Lung (tissue), 12 donors: ENCODE data around the gene SPACA4. TPM values are rescaled to one million over a fixed set of nuclear protein-coding genes. Genes with fewer than 3 reads are reported as not detected.

Source experiments
- ATAC-seq: fragments of 200-7000 bp; cut with Tn5 transposase; one replicate; pipeline ENCODE4 v1.9.1; 2020; ENCODE audit warnings: moderate number of reproducible peaks; ENCODE audit not compliant: insufficient read depth, low FRiP score
- DNase-seq, 3 donors: peaks; one replicate each; pipeline ENCODE4 v3.0.0-alpha.2; 2013 to 2017
- H3K27ac ChIP-seq, 2 donors: one replicate each; pipeline ENCODE4 v1.5.1; 2013; ENCODE audit warnings: mild to moderate bottlenecking in 2 of 2, moderate library complexity in 2 of 2, control low read depth in 1 of 2, inconsistent platforms in 1 of 2, low read depth in 1 of 2, low read length in 1 of 2
- H3K27me3 ChIP-seq, 3 donors: one replicate each; pipeline ENCODE4 v1.5.1; 2013; ENCODE audit warnings: low read length in 2 of 3; ENCODE audit not compliant: control insufficient read depth in 3 of 3, insufficient read depth in 3 of 3
- H3K36me3 ChIP-seq, 4 donors: one replicate each; pipeline ENCODE4 v1.5.1; 2013; ENCODE audit warnings: low read length in 4 of 4, mild to moderate bottlenecking in 1 of 4, moderate library complexity in 1 of 4; ENCODE audit not compliant: control insufficient read depth in 4 of 4, insufficient read depth in 4 of 4
- H3K4me1 ChIP-seq, 5 donors: one replicate each; pipeline ENCODE4 v1.5.1; 2013; ENCODE audit warnings: low read length in 5 of 5, mild to moderate bottlenecking in 2 of 5, moderate library complexity in 1 of 5; ENCODE audit not compliant: control insufficient read depth in 5 of 5, insufficient read depth in 5 of 5
- H3K4me3 ChIP-seq: one replicate; pipeline ENCODE4 v1.5.1; 2013; ENCODE audit warnings: mild to moderate bottlenecking, control low read depth, moderate library complexity
- H3K9ac ChIP-seq, 2 donors: one replicate each; pipeline ENCODE4 v1.5.1; 2013; ENCODE audit warnings: low read length in 2 of 2, control low read depth in 1 of 2; ENCODE audit not compliant: insufficient read depth in 1 of 2
- H3K9me3 ChIP-seq, 4 donors: one replicate each; pipeline ENCODE4 v1.5.1; 2013; ENCODE audit warnings: low read length in 3 of 4, mild to moderate bottlenecking in 1 of 4, moderate library complexity in 1 of 4; ENCODE audit not compliant: control insufficient read depth in 4 of 4, insufficient read depth in 3 of 4
- CTCF ChIP-seq: IDR thresholded peaks from 2 replicates; pipeline ENCODE4 v1.5.1; 2012; ENCODE audit warnings: mild to moderate bottlenecking; ENCODE audit errors: control extremely low read depth, extremely low read depth
- WGBS, 2 donors: extraction: QIAGEN DNeasy Blood & Tissue Kit; methylation state at CpG; one replicate each; pipeline ENCODE4 v1.1.7; 2013; 5-methylcytosine and 5-hydroxymethylcytosine counted together
- polyA plus RNA-seq, 2 donors: library from polyadenylated mRNA; stranded (reverse); fragments of 200-250 nt; gene quantifications; one replicate each; pipeline ENCODE4 v1.2.1, GENCODE V29; 2013
- total RNA-seq, 2 donors: library from RNA; depleted of rRNA in 1 of 2; stranded (reverse); fragments of >200 nt in 1 of 2; gene quantifications; one replicate each; pipeline ENCODE4 v1.2.1, GENCODE V29; 2014 to 2021
- donor health status: control.
- donor health status: control.
- donor health status: Bipolar disorder and iron deficiency.
- donor health status: healthy.
- donor health status: DM: yes; HTN: yes; CAD: no.

Gene SPACA4
- total and polyA plus RNA-seq, 4 donors = 0.03 to 0.16 TPM; not detected in 2

- Histone ChIP-seq H3K9me3 (no peaks in the 10 kb centered on the region), H3K36me3 (no peaks in the 10 kb centered on the region), H3K4me1 (peaks cover 0 to 27% (median 5%) of the 10 kb centered on the region in 5 donors), H3K9ac (no peak overlapping the region), H3K4me3 (no peak overlapping the region), H3K27me3 (peaks cover 0 to 9% (median 0%) of the 10 kb centered on the region in 3 donors), H3K27ac (no peak overlapping the region)
- WGBS, 2 donors = 92 to 95% methylated on average over 5 of the region's 5 CpGs
- no peak for DNase-seq
- TF ChIP-seq CTCF = no peak
- ATAC-seq = no peak
These were observed 36.3 kb downstream of the SPACA4 start for GRCh38 chr19:48642862-48643261.

DNA sequence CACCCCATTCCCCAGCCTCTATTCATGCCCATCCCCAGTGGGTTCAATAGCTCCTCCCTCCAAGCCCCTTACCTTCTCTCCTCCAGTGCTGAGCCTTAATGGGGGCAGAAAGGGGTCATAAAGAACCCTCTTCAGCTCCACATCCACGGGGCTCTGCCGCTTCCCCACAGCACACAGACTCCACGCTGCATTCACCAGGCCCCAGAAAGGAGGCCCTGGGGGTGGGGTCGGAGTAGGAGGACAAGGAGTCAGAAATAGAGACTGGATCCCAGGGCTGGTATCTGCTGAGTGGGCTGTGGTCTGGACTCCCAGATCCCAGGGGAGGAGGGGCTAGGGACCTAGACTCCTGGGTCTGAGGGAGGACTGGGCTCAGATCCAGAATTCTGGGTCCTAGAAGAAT is 37.8 kb downstream of the SPACA4 start:
- Histone ChIP-seq H3K36me3 (no peaks in the 10 kb centered on the region), H3K9me3 (no peaks in the 10 kb centered on the region)

DNA sequence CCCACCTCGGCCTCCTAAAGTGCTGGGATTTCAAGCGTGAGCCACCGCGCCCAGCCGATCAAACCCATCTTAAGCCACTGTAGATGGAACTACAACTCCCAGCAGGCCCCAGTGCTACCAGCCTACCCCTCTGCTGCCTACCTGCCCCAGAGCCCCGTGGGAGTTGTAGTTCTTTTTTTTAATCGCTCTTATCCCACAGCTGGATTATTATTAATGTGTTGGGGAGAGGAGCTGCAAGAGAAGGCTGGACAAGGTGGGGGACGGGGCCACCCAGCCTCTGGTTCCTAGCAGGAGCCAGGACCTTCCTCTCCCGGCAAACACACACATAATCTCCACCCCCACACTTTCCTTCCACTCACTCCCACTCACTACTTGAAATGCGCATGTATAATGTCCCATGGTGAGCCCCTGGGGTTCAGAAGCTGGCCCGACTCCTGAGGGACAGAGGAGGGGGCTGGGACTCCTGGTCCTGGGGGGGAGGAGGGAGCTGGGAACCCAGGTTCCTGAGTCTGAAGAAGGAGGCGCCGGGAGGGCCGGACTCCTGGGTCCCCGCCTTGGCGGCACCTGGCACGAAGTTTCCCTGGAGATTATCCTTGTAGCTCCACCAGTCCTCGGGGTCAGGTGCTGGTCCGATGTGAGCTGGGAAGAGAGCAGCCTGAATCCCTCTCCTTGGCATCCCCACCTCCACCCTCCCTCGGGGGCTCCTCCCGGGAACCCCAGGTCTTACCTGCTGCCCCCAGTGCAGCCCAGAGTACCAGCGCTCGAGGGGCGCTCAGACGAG is 38.5 kb downstream of the SPACA4 start:
- 2 to 5% methylated on average over 24 to 25 of the region's 25 CpGs for WGBS, 2 donors

More for the DNA sequence above, 37.8 kb downstream of the SPACA4 start:
- Histone ChIP-seq H3K9ac (no peak overlapping the region), H3K27me3 (peaks cover 0 to 8% (median 0%) of the 10 kb centered on the region in 3 donors), H3K27ac (no peak overlapping the region), H3K4me3 (no peak overlapping the region), H3K4me1 (peaks cover 0 to 20% (median 0%) of the 10 kb centered on the region in 5 donors)
- DNase-seq (no peak), ATAC-seq (no peak)
- 77 to 79% methylated on average over 4 of the region's 4 CpGs for WGBS, 2 donors
- no peak for TF ChIP-seq CTCF

More for the DNA sequence above, 38.5 kb downstream of the SPACA4 start:
- H3K9me3 ChIP-seq = no peaks in the 10 kb centered on the region
- no peak overlapping the region for H3K4me3 ChIP-seq
- H3K27ac ChIP-seq = peak overlapping the region in 1 of 2 donors; percentile 63
- H3K4me1 ChIP-seq = peaks cover 0 to 20% (median 0%) of the 10 kb centered on the region in 5 donors
- no peak overlapping the region for H3K9ac ChIP-seq
- peaks cover 0 to 5% (median 0%) of the 10 kb centered on the region in 3 donors for H3K27me3 ChIP-seq
- DNase-seq = peak; percentile 80 to 85 (median 81)
- peak; percentile 70 for ATAC-seq
- no peaks in the 10 kb centered on the region for H3K36me3 ChIP-seq
- TF ChIP-seq CTCF = no peak
